Cardiac fibroblast (primary cell): ENCODE measurements around the gene ELK1.

Source experiments
- DNase-seq, 2 donors: peaks; one replicate each; pipeline versions ENCODE4 v3.0.0 to v3.0.0-alpha.2; 2010; ENCODE audit warnings: low read depth in 2 of 2
- H3K4me3 ChIP-seq, 2 donors: replicated peaks in 1 of 2; 1 replicate in 1 of 2; 2 replicates in 1 of 2; pipeline ENCODE4 v1.5.1; 2011; ENCODE audit warnings: low read depth in 2 of 2, low read length in 2 of 2, mild to moderate bottlenecking in 2 of 2, moderate library complexity in 1 of 2
- TF ChIP-seq, protein P1 (sequence below): IDR thresholded peaks from one replicate; pipeline ENCODE4 v1.5.1; 2011; ENCODE audit warnings: low read depth, mild to moderate bottlenecking, low read length, inconsistent platforms

ELK1 gene

DNA sequence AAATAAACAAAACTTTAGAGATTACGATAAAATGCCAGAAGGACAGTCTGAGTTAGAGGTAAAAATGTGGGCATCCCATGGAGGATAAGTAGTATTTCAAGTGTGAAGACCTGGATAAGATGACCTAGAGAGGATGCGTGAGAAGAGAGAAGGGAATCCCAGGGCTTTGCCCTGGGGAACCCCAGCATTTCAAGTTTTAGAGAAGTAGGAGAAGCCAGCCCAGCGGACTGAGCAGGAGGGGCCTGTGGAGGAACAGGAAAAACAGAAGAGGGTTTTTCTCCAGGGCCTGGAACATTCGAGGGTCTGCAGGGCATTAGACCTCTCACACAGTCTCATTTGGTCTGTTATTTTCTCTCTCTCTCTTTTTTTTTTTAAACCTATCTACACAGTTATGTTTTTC is 17.7 kb downstream of the ELK1 start:
- DNase-seq, result no peak
- TF ChIP-seq, protein P1, sequence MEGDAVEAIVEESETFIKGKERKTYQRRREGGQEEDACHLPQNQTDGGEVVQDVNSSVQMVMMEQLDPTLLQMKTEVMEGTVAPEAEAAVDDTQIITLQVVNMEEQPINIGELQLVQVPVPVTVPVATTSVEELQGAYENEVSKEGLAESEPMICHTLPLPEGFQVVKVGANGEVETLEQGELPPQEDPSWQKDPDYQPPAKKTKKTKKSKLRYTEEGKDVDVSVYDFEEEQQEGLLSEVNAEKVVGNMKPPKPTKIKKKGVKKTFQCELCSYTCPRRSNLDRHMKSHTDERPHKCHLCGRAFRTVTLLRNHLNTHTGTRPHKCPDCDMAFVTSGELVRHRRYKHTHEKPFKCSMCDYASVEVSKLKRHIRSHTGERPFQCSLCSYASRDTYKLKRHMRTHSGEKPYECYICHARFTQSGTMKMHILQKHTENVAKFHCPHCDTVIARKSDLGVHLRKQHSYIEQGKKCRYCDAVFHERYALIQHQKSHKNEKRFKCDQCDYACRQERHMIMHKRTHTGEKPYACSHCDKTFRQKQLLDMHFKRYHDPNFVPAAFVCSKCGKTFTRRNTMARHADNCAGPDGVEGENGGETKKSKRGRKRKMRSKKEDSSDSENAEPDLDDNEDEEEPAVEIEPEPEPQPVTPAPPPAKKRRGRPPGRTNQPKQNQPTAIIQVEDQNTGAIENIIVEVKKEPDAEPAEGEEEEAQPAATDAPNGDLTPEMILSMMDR, result no peak
- no peak overlapping the region for H3K4me3 ChIP-seq

DNA sequence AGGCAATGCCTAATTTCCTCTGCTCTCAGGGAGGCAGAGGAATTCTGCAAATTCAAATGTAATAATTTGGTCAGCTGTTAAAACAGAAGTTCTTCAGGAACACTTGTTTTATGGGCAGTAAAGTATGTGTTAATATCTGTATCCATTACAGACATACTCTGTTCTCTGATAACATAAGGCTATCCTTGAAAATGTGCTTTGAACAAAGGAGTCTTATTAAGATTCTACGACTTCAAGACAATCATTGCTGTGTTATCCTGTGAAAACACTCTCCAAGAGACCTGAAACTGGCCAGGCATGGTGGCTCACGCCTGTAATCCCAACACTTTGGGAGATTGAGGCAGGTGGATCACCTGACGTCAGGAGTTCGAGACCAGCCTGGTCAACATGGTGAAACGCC is 18.7 kb downstream of the ELK1 start:
- no peak overlapping the region for H3K4me3 ChIP-seq
- no peak for DNase-seq
- TF ChIP-seq, protein P1, result no peak

DNA sequence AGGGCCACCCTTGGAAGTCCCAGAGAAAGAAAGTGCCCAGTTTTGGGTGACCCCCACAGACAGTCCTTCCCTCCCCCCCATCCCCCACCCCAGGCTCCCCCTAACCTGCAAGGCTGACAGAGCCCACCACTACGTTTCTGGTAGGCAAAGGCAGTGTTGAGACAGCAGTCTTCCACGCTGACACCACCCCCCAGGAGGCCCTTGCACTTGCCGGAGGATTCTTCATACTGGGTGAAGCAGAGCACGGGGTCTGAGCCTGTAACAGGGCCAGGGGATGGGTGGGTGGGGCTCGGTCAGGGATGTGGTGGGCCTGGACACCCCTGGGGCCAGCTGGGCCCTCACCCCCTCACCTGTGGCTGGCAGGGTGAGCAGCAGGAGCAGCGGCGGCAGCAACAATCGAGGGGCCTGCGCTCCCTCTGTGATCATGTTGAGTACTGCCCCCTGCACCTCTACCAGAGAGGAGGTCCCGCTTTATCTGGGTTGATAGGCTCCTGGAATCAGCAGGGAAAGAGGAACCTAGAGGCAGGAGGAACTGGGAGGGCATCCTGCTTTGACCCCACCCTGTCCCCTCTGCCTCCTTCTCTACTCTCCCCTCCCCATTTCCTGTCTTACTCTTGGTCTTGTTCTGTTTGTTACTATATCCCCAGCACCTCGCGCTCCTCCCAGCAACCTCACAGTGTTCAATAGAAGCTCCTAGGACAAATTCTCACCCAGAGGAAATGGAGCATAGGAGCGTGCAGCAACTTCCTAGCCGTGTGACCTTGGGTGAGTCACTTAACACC is 20.8 kb downstream of the ELK1 start, which contains the start of gene CFP:
TSS of gene CFP (minus strand) at position 512 of the 782 bp plus-strand sequence. CDS start at position 426, 86 bp downstream.
- TF ChIP-seq, protein P1, result no peak
- no peak within 1 kb of the TSS for H3K4me3 ChIP-seq
- no peak for DNase-seq

DNA sequence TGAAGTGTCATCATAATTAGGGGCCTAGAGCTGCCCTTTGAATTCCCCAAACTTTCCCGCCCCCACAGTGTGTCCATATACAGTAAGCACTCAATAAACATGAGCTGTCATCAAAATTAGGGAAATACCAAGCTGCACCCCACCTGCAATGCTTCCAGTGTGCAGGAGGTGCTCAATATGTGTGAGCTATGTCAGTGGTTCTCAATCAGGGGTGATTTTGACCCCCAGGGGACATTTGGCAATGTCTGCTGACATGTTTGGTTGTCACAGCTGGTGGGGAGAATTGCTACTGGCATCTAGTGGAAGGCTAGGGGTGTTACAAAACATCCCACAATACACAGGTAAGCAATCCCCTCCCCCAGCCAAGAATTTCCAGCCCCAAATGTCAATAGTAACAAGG is 21.4 kb downstream of the ELK1 start:
- no peak overlapping the region for H3K4me3 ChIP-seq
- DNase-seq, result peak in 1 of 2 donors; percentile 16
- TF ChIP-seq, protein P1, result no peak

DNA sequence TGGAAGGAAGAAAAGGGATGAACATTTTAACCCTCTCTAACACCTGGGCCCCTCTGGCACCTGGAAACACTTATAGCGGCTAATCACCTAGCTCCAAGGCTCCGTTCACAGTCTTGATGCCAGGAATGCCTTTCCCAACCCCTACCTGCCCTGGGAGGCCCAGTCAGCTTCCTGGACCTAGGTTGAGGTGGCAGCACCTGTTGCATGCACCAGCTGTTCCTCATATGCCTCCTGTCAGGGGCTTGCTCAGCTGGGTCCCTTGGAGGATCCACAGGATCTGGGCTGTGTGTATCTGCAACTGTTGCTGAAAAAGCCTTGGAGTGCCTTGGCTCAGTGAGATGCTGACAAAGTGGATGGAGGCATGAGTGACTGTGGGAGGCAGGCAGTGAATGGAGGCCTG is 25.0 kb downstream of the ELK1 start:
- DNase-seq, result no peak
- TF ChIP-seq, protein P1, result no peak
- H3K4me3 ChIP-seq, result no peak overlapping the region

DNA sequence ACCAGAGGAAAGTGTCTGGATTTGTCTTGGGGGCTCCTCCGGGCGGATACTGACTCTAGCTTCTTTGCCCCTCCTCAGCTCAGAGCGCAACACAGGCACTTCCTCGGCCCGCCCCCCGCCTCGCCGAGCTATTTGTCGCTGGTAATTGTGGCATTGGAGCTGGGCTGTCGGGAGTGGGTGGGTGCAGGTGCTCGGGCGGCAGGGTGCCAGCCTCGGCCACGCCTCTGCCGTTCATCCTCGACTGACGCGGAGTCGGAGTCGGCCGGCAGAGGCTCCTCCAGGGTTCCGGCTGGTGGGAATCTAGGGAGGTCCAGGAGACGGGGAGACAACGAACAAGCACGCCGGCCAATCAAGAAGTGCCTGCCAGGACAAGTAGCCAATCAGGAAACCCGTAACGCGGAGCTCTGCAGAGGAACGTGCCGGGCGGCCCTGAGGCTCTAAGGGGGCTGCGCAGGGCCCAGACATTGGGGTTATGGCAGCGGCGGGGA is 26.8 kb downstream of the ELK1 start:
- peak overlapping the region; percentile 31 to 40 for H3K4me3 ChIP-seq
- peak; percentile 73 to 86 for DNase-seq
- TF ChIP-seq, protein P1, result no peak
